GM19395 (cell line): ENCODE data around the gene CYTH1.
"Not testable (repeated sequence)": the region's sequence is repeated elsewhere in the genome, so short reads cannot be mapped to it uniquely, and the experiment has no call there.

Source experiments
- ATAC-seq: cut with Tn5 transposase; IDR thresholded peaks from one replicate; pipeline ENCODE4 v1.9.1; 2021; ENCODE audit warnings: mild to moderate bottlenecking, moderate library complexity; ENCODE audit not compliant: unreplicated experiment

The CYTH1 gene

DNA sequence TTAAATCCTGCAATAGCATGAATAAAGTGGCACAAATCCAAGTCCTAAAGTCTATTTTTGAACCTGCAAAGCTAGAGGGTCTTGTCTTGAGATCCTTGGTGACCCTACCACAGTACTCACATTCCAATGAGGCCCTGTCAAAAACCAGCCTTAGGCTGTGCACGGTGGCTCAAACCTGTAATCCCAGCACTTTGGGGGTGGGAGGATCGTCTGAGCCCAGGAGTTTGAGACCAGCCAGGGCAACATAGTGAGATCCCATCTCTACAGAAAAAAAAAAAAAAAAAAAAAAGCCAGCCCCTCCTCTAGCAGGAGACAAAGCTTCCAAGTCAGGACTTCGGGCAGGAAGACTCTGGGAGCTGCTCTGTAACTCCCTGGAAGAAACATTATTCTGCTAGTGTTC lies 16.3 kb downstream of the CYTH1 start:
- ATAC-seq, result no peak

DNA sequence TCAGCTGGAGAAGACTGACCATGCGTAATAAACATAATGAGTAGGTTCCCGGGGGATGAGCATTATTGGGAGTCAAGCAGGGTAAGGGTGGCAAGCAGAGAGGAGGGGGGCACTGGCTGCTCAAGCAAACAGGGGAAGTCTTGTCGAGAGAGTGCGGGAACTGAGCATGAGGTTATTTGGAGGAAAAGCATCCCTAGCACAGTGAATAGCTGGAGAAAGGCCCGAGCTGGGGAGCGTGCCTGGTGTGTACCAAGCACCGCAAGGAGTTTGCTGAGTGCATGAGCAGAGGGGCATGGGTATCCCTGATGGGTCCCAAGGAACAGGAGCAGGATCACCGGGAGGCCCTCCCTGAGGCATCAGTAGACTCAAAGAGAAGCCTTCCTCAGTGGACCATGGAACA lies 17.2 kb downstream of the CYTH1 start:
- ATAC-seq, result no peak

DNA sequence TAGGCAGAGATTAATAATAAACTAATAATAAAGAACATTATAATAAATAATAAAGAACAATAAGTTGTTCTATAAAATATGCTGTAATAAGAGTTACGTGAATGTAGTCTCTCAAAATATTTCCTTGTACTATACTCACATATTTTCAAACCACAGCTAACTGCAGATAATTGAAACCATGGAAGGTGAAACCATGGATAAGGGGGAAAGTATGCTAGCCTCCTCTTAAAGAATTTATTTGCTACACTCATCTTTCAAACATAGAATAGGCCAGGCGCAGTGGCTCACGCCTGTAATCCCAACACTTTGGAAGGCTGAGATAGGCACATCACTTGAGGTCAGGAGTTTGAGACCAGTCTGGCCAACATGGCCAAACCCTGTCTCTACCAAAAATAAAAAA lies 18.5 kb downstream of the CYTH1 start:
- ATAC-seq, result no peak

DNA sequence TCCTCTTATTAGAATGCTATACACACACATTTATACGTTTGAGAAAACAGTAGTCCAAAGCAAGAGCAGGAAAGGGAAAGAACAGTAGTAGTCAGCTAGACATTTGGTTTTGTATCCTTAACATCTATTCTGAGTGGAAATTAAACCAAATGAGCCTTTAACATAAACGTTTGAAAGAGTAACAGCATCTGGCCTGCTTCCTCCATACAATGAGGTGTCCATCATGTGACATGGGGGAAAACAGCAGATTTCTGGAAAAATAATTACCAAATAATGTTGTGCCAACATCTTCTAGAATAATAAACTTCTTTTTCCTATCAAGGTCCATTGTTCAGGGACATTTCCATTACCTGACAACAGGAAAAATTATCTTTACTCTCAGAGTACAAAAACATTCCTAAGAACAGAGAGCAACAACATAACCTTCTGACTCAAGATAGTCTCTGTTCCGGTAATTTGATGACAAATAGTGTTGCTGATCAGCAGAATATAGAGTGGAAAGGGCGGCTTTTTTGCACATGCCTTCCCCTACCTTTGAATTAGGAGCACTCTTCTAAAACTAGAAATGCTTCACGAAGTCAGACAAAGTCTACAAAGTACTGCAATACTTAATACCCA lies 20.2 kb downstream of the CYTH1 start:
- no peak for ATAC-seq

DNA sequence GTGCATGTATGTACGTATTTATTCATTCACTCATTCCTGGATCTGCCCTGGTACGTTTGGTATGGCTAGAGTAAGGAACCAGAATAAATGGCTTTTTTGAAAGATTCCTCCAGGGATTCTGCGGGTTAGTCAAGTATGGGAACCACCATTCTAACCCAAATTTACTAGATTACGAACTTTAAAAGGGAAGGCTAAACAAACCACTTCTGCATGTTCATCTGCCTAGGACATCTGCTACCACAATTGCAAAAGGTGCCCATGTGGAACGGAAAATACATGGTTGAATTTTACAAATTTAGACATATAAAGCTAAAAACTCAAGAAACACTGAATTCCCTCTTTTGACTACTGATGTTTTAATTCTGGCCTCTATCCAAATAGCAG lies 22.1 kb downstream of the CYTH1 start:
- no peak for ATAC-seq

DNA sequence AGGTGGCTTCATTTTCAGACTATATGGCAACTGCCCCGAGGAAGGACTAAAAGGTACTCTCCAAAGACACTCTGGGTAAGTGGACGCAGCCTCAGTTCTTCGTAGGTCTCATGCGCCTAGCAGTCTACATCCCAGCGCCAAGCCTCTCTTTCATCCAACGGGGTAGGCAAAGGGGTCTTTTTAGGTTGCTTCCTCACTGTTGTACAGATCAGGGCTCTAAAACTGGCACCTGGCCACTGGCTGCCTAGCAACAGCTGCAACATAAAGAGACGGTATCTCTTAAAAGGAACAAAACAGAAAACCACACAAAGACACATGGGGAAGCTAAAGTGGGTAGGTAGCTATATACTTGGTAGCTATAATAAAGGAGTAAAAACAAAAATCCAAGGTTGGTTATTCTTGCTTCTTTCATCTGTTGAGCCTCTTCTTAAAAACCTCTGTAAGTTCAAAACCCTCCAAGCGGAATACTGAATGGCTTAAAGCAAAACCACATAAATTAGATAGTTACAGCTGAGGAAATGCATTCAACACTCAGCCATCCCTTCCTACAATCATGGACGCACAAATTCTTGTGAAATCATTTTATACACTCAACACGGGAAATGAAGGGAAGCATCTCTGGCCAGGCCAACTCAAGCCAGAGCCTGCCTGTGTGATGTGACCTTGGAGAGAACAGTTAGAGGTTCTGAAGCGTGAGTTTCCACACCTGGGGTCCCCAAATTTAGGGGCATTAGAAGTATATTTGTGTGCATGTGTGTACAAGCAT lies 22.7 kb downstream of the CYTH1 start:
- no peak for ATAC-seq

DNA sequence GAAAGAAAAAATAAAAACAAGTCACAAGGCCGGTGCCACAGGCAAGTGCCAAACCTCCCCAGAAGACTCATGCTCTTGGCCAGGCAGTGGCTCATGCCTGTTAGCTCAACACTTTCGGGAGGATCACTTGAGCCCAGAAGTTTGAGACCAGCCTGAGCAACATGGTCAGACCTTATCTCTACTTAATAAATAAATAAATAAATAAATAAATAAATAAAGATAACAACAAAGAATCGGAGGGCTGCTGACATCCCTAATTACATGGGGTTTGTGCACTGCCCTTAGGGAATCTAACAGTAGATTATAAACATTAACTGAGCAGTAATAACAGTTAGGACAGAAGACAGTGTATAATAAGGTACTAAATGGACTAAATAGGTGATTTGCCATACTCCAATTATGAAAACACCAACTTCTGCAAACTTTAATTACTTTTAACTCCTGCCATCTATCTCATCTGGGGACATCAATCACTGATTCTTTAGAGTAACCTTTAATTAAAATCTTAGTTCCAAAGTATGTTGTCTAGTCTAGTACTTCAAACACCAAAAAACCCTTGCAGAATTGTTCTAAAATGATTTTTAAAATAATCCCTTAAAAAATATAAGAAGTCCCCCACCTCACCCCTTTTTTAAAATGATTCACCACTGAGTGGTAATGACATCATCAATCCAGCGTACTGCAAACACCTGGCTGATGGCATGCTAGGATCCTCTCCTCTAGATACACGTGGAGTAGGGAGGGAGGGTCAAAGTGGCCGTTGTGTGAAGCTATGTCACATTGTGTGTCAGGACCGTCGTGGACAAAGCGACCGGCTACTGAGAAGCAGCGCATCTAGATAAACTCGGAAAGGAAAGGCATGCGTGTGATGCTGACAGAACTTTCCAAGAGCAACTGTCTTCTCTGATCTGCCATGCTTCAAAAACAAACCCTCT lies 28.5 kb downstream of the CYTH1 start:
- no peak for ATAC-seq

DNA sequence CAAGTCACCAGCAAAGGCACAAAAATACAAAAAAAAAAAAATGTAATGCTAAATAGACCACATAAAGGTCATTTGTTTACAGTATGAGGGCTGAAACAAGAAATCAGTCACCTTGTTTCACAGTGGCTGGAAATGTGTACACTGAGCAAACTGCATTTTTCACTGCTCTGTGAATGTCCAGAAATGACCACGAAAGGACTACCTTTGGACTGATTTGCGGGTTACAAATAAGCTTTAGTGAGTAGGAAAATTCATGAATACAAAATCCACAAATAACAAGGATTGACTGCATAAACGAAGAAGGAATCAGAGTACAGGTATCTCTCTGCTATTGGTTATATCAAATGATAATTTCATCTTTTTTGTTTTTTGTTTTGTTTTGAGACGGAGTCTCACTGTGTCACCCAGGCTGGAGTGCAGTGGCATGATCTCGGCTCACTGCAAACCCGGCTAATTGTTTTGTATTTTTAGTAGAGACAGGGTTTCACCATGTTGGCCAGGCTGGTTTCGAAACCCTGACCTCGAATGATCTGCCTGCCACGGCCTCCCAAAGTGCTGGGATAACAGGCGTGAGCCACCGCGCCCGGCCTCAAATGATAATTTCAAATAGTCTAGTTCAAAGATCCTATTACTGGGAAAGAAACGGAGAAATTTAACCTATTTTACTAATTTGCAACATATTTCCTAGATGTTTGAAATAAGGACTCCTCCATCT lies 30.5 kb downstream of the CYTH1 start:
- no peak for ATAC-seq

DNA sequence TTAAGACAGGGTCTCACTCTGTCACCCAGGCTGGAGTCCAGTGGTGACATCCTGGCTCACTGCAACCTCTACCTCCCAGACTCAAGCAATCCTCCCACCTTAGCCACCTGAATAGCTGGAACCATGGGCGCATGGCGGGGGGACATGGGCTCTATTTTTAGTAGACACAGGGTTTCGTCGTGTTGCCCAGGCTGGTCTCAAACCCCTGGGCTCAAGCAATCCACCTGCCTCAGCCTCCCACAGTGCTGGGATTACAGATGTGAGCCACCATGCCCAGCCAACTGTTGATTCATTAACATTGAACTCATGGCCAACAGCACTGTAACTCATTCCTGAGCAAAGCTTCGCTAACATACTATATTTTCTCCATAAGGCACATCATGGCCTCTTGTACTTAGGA lies 31.1 kb downstream of the CYTH1 start:
- ATAC-seq, result not testable (repeated sequence)

DNA sequence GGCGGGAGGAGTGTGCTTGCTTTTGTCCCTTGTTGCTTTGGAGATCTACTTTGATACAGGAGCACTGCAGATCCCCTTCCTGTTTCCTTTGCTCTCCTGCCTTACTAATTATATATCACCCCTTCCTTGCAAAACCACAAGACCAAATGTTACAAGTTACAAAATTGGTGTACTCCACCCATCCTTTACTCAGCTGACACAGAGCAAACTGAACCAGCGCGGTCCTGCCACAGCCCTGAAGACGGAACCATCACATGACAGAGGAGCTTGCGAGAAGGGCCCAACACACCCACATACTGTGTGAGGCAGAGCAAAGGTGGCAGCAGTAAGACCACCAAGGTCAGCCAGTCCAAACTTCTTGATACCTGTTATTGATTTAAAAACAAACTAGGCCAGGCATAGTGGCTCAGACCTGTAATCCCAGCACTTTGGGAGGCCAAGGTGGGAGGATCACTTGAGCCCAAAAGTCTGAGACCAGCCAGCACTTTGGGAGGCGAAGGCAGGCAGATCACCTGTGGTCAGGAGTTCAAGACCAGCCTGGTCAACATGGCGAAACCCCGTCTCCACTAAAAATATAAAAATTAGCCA lies 33.2 kb downstream of the CYTH1 start:
- peak; percentile 48 for ATAC-seq

DNA sequence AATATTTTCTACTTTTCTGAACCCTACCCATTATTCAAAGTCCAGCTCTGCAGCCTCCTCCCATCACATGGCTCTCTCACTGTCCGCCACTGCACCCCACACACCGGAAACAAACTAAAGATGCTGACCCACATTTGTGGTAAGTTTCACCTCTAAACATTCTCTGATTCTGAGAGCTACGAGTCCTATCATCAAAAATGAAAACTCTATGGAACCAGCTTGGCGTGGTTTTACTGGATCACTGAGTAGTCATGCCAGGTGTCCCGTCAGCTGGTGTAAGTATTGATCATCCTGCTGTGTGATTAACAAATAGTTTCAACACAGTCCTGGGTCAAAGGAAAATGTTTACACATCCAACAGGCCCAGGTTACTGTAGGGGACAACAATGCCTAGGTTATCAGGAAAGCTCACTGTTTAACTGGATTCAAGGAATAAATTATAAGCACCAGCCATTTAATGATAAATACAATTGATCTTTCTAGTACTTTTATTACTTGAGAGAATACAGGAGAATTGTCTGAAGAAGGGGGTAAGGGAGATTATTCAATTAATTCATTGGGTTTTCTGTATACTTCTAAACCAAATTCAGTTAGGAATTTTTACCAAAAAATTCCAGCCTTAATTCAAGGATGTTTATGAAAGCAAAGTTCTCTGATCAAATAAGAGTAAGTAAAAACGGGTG lies 33.9 kb downstream of the CYTH1 start:
- peak; percentile 45 for ATAC-seq

DNA sequence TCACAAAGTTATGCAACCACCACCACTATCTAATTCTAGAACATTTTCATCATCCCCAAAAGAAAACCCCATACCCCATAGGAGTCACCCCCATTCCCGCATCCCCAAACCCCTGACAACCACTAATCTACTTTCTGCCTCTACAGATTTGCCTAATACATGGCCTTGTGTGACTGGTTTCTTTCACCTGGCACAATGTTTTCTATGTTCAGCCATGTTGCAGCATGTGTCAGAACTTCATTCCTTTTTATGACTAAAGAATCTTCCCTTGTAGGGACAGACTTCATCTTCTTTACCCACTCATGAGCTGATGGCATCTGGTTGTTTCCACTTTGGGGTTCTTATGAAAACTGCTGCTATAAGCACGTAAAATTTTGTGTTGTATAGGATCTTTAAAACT lies 34.6 kb downstream of the CYTH1 start:
- no peak for ATAC-seq

DNA sequence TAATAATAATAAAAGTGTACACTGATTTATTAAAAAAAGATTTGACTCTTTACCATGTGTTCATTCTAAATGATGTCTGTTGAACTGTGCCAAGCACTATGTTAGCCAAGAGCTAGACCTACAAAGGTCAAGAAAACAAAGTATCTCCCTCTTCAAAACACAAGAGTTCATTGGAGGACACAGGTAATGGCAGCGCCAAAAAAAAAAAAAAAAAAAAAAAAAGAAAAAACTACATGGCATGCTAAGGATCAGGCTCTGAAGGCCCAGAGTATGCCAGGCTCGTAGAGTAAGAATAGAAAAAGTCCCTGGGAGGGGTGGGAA lies 35.2 kb downstream of the CYTH1 start:
- no peak for ATAC-seq

DNA sequence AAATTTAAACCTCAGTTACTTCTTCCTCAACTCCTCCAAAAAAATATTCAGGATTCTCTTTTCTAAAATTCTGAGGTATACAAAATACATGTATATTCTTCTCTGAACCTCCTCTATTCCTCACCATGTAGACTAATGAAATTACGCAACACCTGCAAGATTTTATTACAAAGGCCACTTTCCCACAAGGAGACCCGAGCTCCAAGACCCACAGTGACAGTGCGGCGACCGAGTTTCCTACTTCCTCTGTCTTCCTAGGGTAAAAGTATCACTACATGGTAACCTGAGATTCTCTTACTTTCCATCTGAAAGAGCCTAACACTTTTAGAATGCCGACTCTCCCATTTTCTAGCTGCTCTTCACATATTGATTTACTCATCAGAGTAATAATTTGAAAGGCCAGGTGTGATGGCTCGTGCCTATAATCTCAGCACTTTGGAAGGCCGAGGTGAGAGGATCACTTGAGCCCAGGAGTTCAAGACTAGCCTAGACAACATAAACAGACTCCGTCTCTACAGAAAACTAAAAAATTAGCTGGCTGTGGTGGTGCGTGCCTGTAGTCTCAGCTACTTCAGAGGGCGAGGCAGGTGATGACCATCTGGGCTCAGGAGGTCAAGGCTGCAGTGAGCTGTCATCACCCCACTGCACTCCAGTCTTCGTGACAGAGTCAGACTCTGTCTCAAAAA lies 35.7 kb downstream of the CYTH1 start:
- no peak for ATAC-seq

DNA sequence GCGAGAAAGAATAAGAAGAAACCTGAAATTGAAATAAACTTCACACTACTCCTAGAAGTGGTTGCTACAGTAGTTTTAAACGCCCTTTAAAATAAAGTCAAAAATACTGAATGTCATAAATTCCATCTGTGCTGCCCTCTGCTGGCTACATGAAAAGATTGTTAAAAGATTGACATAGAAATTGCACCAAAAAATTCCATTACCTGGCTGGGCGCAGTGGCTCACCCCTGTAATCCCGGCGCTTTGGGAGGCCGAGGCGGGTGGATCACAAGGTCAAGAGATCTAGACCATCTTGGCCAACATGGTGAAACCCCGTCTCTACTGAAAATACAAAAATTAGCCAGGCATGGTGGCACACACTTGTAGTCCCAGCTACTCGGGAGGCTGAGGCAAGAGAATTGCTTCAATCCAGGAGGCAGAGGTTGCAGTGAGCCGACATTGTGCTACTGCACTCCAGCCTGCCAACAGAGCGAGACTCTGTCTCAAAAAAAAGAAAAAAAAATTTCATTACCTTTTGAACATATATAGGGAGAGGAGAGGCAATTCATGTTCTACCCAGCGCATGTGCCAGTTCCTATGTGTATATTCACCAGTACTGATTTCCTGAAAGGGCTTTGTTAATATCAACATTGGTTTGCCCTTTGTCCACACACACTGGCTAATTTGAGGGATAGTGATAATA lies 36.5 kb downstream of the CYTH1 start:
- ATAC-seq, result no peak

DNA sequence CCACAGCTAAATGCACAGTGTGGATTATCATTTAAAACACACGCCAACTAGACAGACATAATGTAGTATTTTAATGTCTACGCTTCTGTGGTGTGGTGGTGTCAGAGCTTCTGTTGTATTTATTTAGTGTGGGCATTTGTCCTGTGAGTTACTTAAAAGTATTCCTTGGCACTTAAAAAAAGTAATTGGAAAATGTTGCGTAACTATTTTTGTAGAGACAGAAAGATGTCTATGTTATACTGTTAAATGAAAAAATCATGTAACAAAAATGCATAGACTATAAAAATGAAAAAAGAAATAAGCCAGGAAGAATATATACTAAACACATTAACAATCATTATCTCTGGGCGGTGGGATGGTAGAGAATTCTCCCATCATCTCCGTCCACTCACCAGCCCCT lies 39.2 kb downstream of the CYTH1 start:
- ATAC-seq, result no peak

DNA sequence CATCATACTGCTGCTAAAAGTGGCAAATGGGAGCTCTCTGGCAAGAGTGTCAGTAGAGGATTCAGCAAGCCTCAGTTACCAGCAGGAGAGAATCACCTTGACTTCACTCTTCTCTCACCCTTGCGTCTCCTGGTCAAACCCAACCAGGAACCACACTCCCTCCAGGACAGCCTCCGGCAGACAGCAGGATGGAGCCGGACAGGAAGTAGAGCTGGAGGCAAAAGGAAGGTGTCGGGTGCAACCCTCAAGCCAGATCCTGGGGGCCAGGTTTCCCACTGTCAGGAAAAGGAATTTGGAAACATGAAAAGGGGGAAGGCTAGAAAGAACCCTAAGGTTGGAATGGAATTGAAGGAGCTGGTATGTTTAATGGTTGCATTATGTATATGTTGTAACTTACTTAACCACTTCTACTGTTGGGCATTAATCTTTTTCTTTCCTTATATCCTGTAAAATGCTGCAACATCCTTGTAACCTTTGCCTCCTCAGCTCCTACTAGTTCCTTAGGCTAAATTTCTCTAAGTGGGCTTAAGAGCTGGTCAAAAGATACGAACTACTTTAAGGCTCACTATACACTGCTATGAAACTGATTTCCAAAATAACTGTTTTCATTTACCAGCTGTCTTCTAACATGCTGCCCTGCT lies 40.3 kb downstream of the CYTH1 start:
- no peak for ATAC-seq

DNA sequence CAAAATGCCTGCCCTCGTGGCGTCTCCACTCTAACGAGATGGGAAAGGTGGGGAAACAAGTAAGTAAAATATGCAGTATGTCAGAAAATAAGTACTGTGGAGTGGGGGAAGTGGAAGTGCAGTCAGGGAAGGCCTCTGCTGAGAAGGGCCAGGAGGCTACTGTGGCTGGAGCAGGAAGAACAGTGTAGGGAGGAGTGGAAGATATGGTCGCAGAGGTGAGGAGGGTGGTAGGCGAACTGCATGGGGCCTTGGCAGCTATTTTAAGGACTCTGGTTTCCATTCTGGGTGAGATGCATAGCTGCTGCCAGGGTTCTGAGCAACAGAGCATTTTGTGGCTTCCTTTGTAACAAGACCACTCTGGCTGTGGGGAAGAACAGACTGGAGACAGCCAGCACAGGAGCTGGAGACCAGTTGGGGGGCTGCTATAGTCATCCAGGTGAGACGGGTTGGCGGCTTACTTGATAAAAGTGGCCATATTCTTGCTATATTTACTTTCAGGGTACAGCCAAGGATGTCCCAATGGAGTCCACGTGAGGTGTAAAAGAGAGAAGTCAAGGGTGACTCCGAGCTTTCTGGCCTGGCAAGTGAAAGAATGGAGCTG lies 42.6 kb downstream of the CYTH1 start:
- no peak for ATAC-seq
